Bronchial epithelial cell (primary cell): Measurements from ENCODE around the gene ZFP82. TPM values are rescaled to one million over a fixed set of nuclear protein-coding genes. Genes with fewer than 3 reads are reported as not detected.

ENCODE experiments used
- DNase-seq: peaks from one replicate; pipeline ENCODE4 v3.0.0-alpha.2; 2010; ENCODE audit warnings: low read depth
- FAIRE-seq: peaks from 2 replicates; lab custom pipeline; 2011; peaks lifted over from hg19 to GRCh38; lab: Jason Lieb, UNC
- H3K27me3 ChIP-seq: 2 replicates; pipeline ENCODE4 v1.5.1; 2011; ENCODE audit warnings: low read length; ENCODE audit not compliant: control insufficient read depth, insufficient read depth
- H3K36me3 ChIP-seq: 2 replicates; pipeline ENCODE4 v1.5.1; 2011; ENCODE audit warnings: low read length; ENCODE audit not compliant: control insufficient read depth, insufficient read depth
- H3K4me3 ChIP-seq: 2 replicates; pipeline ENCODE4 v1.5.1; 2011; ENCODE audit warnings: mild to moderate bottlenecking, low read depth, low read length, control low read depth
- total RNA-seq: library from RNA; depleted of rRNA; stranded (reverse); fragments of >200 nt; gene quantifications from 2 replicates; pipeline ENCODE4 v1.2.1, GENCODE V29; 2014
- TF ChIP-seq, protein P1 (sequence below): IDR thresholded peaks from 2 replicates; pipeline ENCODE4 v1.5.1; 2011; ENCODE audit warnings: mild to moderate bottlenecking, moderate library complexity, low read length, control low read depth, inconsistent platforms; ENCODE audit not compliant: insufficient read depth, severe bottlenecking

ZFP82 gene
- total RNA-seq, 1 donor from 2014 or later, result 4.2 TPM

DNA sequence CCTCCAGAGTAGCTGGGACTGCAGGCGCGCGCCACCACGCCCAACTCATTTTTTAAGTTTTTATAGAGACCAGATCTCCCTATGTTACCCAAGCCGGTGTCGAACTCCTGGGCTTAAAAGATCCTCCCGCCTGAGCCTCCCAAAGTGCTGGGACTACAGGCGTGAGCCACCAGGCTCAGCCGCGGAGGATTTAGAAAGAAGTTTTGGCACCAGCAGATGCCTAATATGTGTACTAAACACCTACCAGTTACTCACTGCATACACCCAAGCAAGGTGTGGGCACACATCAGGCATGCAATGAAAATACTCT, 39.0 kb downstream of the ZFP82 start:
- no peak for FAIRE-seq
- H3K36me3 ChIP-seq, result no peaks in the 10 kb centered on the region
- TF ChIP-seq, protein P1, sequence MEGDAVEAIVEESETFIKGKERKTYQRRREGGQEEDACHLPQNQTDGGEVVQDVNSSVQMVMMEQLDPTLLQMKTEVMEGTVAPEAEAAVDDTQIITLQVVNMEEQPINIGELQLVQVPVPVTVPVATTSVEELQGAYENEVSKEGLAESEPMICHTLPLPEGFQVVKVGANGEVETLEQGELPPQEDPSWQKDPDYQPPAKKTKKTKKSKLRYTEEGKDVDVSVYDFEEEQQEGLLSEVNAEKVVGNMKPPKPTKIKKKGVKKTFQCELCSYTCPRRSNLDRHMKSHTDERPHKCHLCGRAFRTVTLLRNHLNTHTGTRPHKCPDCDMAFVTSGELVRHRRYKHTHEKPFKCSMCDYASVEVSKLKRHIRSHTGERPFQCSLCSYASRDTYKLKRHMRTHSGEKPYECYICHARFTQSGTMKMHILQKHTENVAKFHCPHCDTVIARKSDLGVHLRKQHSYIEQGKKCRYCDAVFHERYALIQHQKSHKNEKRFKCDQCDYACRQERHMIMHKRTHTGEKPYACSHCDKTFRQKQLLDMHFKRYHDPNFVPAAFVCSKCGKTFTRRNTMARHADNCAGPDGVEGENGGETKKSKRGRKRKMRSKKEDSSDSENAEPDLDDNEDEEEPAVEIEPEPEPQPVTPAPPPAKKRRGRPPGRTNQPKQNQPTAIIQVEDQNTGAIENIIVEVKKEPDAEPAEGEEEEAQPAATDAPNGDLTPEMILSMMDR, result no peak
- H3K27me3 ChIP-seq, result no peaks in the 10 kb centered on the region
- DNase-seq, result no peak
- H3K4me3 ChIP-seq, result peak overlapping the region; percentile 69

DNA sequence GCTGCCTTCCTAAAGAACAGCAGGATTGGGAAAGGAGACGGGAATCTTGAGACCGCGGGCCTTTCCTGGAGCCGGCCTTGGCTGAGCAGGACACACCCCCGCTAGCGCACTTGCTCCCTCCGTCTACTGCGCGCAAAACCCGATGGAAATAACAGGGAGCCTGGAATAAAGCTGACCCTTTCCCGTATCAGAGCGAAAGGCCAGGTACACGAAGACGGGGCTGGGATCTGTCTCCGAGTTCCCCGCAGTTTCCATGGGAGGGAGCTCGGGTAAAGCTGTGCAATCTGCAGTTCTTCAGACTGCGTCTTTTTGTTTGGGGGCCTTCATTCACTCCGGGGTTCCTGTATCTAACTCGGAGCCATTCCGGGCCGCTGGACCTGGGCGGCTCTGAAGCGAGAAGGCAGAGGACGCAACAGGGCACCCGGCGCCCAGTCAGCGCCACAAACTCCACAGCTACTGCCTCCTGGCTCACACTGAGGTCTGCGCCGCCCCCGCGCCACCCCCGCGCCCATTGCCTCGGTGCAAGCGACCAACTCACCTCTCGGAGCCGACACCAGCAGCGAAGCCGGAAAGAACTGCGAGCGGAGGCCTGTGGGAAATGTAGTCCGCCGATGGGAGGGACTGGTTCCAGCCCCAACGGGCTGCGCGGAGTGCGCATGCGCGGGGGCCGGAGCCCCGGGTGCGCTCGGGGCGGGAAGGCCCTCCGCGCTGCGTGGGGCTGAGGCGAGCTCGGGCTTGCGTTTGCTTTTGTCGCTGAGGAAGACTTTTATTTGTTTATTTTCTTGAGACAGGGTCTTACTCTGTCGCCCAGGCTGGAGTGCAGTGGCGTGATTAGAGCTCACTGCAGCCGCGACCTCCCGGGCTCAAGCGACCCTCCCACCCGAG, 39.6 kb downstream of the ZFP82 start, which contains the start of gene ZFP14:
ZFP14 (minus strand) TSS at position 577 of the 885 bp plus-strand sequence. CDS start 11,309 bp downstream, outside the sequence.
- H3K36me3 ChIP-seq, result no peaks in the 10 kb centered on the region
- H3K4me3 ChIP-seq, result peak within 1 kb of the TSS; percentile 69
- H3K27me3 ChIP-seq, result no peaks in the 10 kb centered on the region
- TF ChIP-seq, protein P1, result peak; percentile 35
- FAIRE-seq (no peak), DNase-seq (peak; percentile 85)

DNA sequence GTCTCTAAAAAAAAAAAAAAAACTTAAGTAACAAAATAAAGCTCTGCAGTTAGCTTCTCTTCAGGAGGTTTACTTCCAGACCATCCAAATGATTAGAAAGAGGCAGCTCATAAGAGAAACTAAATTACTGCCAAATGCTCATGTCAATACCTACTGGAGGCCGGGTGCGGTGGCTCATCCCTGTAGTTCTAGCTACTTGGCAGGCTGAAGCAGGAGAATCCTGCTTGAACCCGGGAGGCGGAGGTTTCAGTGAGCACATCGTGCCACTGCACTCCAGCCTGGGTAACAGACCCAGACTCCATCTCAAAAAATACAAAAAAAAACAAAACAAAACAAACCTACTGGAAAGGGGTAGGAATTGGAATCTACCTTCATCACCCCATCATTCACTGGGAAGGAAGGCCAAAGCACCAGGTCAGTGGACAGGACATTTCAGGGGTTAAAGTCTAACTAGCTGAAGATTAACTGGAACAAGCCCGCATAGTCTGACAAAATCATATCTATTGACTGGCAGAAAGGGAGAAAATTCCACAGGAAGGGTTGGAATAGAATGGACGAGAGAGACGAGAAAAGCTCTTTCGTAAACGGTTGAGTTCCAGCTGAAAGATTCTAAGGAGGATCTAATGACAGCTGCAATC, 40.8 kb downstream of the ZFP82 start:
- no peak for FAIRE-seq
- H3K4me3 ChIP-seq, result no peak overlapping the region

DNA sequence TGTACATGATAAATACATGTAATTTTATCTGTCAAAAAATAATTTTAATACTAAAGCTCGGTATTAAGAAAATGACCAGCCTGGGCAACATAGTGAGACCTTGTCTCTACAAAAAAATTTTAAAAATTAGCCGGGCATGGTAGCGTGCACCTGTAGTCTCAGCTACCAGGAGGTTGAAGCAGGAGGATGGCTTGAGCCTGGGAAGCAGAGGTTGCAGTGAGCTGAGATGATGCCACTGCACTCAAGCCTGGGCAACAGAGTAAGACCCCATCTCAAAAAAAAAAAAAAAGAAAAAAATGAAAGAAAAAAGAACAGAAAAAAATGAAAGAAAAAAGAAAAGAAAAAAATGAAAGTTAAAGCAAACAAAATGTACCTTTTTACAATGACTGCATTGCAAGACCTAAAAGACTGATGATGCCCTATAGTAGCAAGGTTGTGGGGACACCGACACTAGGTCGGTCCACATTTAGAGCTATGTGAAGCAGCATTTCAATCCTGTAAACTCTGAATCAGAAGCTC, 44.7 kb downstream of the ZFP82 start:
- no peak for FAIRE-seq
- no peaks in the 10 kb centered on the region for H3K36me3 ChIP-seq
- DNase-seq, result no peak
- H3K4me3 ChIP-seq, result no peak overlapping the region
- TF ChIP-seq, protein P1, result no peak
- H3K27me3 ChIP-seq, result no peaks in the 10 kb centered on the region

More for the DNA sequence above, 40.8 kb downstream of the ZFP82 start:
- DNase-seq, result no peak
- no peaks in the 10 kb centered on the region for H3K36me3 ChIP-seq
- TF ChIP-seq, protein P1, result no peak
- H3K27me3 ChIP-seq, result no peaks in the 10 kb centered on the region

DNA sequence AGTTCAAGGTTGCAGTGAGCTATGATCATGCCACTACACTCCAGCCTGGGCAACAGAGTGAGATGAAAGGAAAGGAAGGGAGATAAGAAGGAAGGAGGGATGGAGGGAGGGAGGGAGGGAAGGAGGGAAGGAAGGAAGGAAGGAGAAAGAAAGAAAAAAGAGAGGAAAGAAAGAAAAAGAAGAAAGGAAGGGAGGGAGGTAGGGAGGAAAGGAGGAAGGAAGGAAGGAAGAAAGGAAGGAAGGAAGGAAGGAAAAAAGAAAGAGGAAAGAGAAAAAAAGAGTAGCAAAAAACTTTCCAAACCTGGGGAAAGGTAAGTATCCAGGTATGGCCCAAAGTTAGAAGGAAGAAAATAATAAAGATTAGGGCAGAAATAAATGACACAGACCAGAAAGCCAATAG, 46.6 kb downstream of the ZFP82 start:
- no peak overlapping the region for H3K4me3 ChIP-seq
- FAIRE-seq, result no peak
- H3K36me3 ChIP-seq, result no peaks in the 10 kb centered on the region
- no peak for DNase-seq
- H3K27me3 ChIP-seq, result no peaks in the 10 kb centered on the region
- TF ChIP-seq, protein P1, result no peak
